Activated T-helper 1 cell treated with anti-CD3 and anti-CD28 coated beads, Interleukin-12 subunit alpha, Interleukin-12 subunit beta, Interleukin-2, Interleukin-4 antibody, amounts not matched to agents 30 ng/mL and 10 ng/mL and 1 ng/mL, durations not matched to agents 14 hours and 24 hours and 36 hours (primary cell): ENCODE measurements around the gene ANHX. TPM values are rescaled to one million over a fixed set of nuclear protein-coding genes. Genes with fewer than 3 reads are reported as not detected.

Experiments
- DNase-seq: peaks from one replicate; pipeline ENCODE4 v3.0.0; 2021; ENCODE audit warnings: low spot score
- H3K27ac Mint-ChIP-seq: one replicate; pipeline ENCODE4 v1.8.0; 2021; ENCODE audit warnings: mild to moderate bottlenecking, mixed read lengths
- H3K27me3 Mint-ChIP-seq: one replicate; pipeline ENCODE4 v1.8.0; 2022; ENCODE audit warnings: mild to moderate bottlenecking, moderate library complexity, mixed read lengths; ENCODE audit not compliant: insufficient read depth
- H3K36me3 Mint-ChIP-seq: one replicate; pipeline ENCODE4 v1.8.0; 2021; ENCODE audit warnings: low read depth, mixed read lengths
- H3K4me1 Mint-ChIP-seq: one replicate; pipeline ENCODE4 v1.8.0; 2021; ENCODE audit warnings: low read depth, mixed read lengths
- H3K4me3 Mint-ChIP-seq: one replicate; pipeline ENCODE4 v1.8.0; 2021; ENCODE audit warnings: mild to moderate bottlenecking, moderate library complexity, mixed read lengths
- H3K9me3 Mint-ChIP-seq: one replicate; pipeline ENCODE4 v1.8.0; 2021; ENCODE audit warnings: mixed read lengths
- intact Hi-C: fragments of 100-400 bp; cut with micrococcal nuclease; formaldehyde crosslinking; loops from one replicate; pipeline ENCODE4 v1.15.1; 2024
- total RNA-seq: library from RNA; stranded (reverse); gene quantifications from 2 replicates; pipeline ENCODE4 v1.2.3, GENCODE V29; 2022

The ANHX gene
- total RNA-seq, 1 donor from 2014 or later, result not detected

GRCh38 chr12:133190176-133190575 lies 45.5 kb downstream of the ANHX start:
- peaks cover 81% of the 10 kb centered on the region for H3K9me3 Mint-ChIP-seq
- H3K4me3 Mint-ChIP-seq, result no peak overlapping the region
- H3K36me3 Mint-ChIP-seq, result peaks cover 95% of the 10 kb centered on the region
- no peaks in the 10 kb centered on the region for H3K27me3 Mint-ChIP-seq
- H3K4me1 Mint-ChIP-seq, result no peaks in the 10 kb centered on the region
- H3K27ac Mint-ChIP-seq, result no peak overlapping the region
- intact Hi-C loops, result no loop called here
- no peak for DNase-seq

DNA sequence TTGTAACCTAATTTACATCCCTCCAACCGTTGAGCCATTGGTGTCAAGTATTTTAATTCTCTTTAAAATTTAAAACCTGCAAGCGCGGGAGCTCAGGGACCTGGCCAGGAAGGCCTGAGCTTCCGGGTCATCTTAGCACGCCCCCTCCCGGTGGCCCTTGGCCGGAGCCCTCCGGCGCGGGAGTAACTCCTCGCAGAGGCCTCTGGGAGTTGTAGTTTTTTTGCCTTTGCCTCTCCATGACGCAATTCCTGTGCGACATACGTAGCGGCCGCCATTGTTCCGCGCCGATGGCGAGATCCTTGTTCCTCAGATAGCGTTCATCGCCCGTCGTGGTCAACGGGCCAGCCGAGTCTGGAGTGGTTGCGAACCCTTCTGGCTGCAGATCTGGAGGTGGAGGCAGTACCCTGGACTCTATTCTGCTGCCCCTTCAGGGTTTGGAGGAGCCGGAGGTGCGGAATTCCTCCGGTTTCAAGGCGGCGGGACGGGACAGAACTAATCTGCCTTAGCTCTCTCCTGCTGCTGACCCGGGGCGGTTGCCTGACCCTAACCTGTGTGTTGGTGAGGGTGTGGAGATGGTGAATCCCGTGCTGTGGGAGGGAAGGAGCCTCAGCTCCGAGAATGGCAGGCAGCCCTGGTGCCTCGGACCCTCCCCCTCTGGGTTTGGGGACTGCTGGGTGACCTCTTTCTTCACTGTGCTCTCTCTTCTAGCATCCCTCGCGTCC lies 54.3 kb downstream of the ANHX start, which contains the start of gene ZNF268:
Gene ZNF268, plus strand, starts transcription at position 258 of the 722 bp plus-strand sequence. CDS start 503 bp downstream, outside the sequence.
- intact Hi-C loops, result loop anchor here (1.0 kb wide), 7 partner anchors 51 to 294 kb away; partner anchors contain the start of genes CHFR, ZNF10, ZNF140 and ZNF26
- H3K27ac Mint-ChIP-seq, result peak within 1 kb of the TSS; percentile 95
- DNase-seq, result peak; percentile 87
- peaks cover 55% of the 10 kb centered on the region for H3K36me3 Mint-ChIP-seq
- H3K9me3 Mint-ChIP-seq, result peaks cover 64% of the 10 kb centered on the region
- H3K4me1 Mint-ChIP-seq, result peaks cover 20% of the 10 kb centered on the region
- H3K4me3 Mint-ChIP-seq, result peak within 1 kb of the TSS; percentile 97
- H3K27me3 Mint-ChIP-seq, result no peaks in the 10 kb centered on the region

GRCh38 chr12:133180669-133181068 lies 55.0 kb downstream of the ANHX start:
- Mint-ChIP-seq H3K27me3 (no peaks in the 10 kb centered on the region), H3K27ac (no peak overlapping the region), H3K4me3 (peak overlapping the region; percentile 50), H3K9me3 (peaks cover 65% of the 10 kb centered on the region), H3K4me1 (peaks cover 20% of the 10 kb centered on the region), H3K36me3 (peaks cover 49% of the 10 kb centered on the region)
- intact Hi-C loops, result loop anchor here (1.0 kb wide), 7 partner anchors 50 to 293 kb away; partner anchors contain the start of genes CHFR, ZNF10, ZNF140 and ZNF26
- no peak for DNase-seq

- H3K9me3 Mint-ChIP-seq, result peaks cover 63% of the 10 kb centered on the region
- intact Hi-C loops, result no loop called here
Observed at GRCh38 chr12:133174901-133175300, 60.8 kb downstream of the ANHX start.

GRCh38 chr12:133172491-133172890 lies 63.2 kb downstream of the ANHX start:
- DNase-seq, result no peak
- Mint-ChIP-seq H3K27me3 (no peaks in the 10 kb centered on the region), H3K4me1 (no peaks in the 10 kb centered on the region), H3K27ac (no peak overlapping the region), H3K4me3 (no peak overlapping the region), H3K36me3 (no peaks in the 10 kb centered on the region), H3K9me3 (peaks cover 67% of the 10 kb centered on the region)
- intact Hi-C loops, result no loop called here

More at GRCh38 chr12:133174901-133175300, 60.8 kb downstream of the ANHX start:
- Mint-ChIP-seq H3K4me3 (no peak overlapping the region), H3K27me3 (no peaks in the 10 kb centered on the region), H3K36me3 (peaks cover 4% of the 10 kb centered on the region), H3K4me1 (no peaks in the 10 kb centered on the region), H3K27ac (no peak overlapping the region)
- no peak for DNase-seq

Other genes with a start within 250 kb of the ANHX start
- gene ZNF26, start 249.5 kb downstream of the ANHX start, total RNA-seq, result 18.2 and 22.1 TPM in 2 replicates
- gene ZNF84, start 198.4 kb downstream of the ANHX start, total RNA-seq, result 18.3 and 21.2 TPM in 2 replicates
- gene ZNF140, start 155.0 kb downstream of the ANHX start, total RNA-seq, result 15.0 and 15.1 TPM in 2 replicates
- 2.3 and 2.4 TPM in 2 replicates for gene ZNF891, start 105.6 kb downstream of the ANHX start, total RNA-seq
- 5.1 and 6.4 TPM in 2 replicates for gene ZNF10, start 105.2 kb downstream of the ANHX start, total RNA-seq
- gene ZNF268, start 54.4 kb downstream of the ANHX start, total RNA-seq, result 16.7 and 21.5 TPM in 2 replicates